ENCODE results near the gene BSND.

The BSND gene

GRCh38 chr1:54991939-54992338, 6.8 kb upstream of the BSND start:
- H3K9ac ChIP-seq (ENCODE audit: low read depth, low read length): no peak overlapping the region
- H3K27ac ChIP-seq (ENCODE audit: low read depth, low read length): no peak overlapping the region
- peaks cover 22% of the 10 kb centered on the region; the same call in 1 of the 2 replicates for H3K4me1 ChIP-seq (ENCODE audit: control insufficient read depth, insufficient read depth, low read length)
- H3K36me3 ChIP-seq (ENCODE audit: control insufficient read depth, insufficient read depth, low read length): no peaks in the 10 kb centered on the region
- H3K4me3 ChIP-seq (ENCODE audit: low read depth, low read length): no peak overlapping the region
- peaks cover 12% of the 10 kb centered on the region for H3K27me3 ChIP-seq (ENCODE audit: control insufficient read depth, insufficient read depth, low read length)
- H3K9me3 ChIP-seq (ENCODE audit: control insufficient read depth, insufficient read depth, low read length): no peaks in the 10 kb centered on the region

DNA sequence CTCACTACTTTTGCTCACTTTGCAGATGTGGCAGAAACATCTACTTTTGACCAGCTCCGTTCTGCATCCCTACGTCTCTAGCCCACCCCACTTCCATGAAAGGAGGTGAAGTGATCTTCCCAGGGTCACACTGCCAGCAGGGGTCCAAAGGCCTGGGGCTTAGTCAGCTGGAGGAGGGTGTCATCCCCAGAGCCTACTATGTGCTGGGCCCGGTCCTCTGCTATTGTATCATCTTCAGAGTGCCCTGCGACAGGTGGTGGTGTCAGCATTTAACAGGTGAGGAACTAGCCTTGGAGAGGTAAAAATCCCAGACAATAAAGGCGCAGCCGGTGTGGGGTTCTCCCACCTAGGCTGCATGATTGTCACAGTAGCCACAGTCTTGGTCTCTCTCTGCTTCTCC, 5.6 kb upstream of the BSND start:
- Histone ChIP-seq H3K27ac (ENCODE audit: low read depth, low read length) (no peak overlapping the region), H3K4me3 (ENCODE audit: low read depth, low read length) (no peak overlapping the region), H3K27me3 (ENCODE audit: control insufficient read depth, insufficient read depth, low read length) (peaks cover 24% of the 10 kb centered on the region), H3K9ac (ENCODE audit: low read depth, low read length) (no peak overlapping the region), H3K4me1 (ENCODE audit: control insufficient read depth, insufficient read depth, low read length) (peaks cover 34% of the 10 kb centered on the region), H3K36me3 (ENCODE audit: control insufficient read depth, insufficient read depth, low read length) (no peaks in the 10 kb centered on the region), H3K9me3 (ENCODE audit: control insufficient read depth, insufficient read depth, low read length) (no peaks in the 10 kb centered on the region)

DNA sequence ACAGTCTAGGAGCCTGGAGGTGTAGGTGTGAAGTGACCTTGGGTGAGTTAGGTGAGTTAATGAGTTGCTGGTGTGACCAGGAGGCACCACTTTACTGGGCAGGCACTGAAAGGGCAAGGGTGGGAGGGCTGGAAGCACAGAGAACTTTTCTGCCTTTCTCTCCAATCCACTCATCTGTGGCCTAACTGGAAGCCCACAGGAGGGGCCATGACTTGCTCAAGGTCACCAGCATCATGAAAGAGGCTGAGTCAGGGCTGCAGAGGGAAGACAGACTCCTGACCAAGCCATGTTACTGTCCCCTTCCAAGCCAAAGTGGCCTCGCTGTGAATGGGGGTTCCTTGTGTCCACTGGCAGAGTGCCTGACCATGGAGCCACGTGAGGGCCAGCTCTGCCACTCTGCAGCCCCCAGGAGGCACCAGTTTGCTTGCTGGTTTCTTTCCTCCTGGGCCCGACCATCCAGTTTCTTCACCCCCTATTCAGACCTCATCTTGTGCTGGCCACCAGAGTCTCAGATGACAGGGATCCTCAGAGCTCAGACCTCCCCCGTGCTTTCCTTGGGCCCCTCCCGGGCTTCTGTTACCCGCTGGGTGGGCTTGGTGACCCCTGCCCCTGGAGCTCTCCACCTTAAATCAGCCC, 4.3 kb upstream of the BSND start:
- H3K27ac ChIP-seq (ENCODE audit: low read depth, low read length): peak overlapping the region; percentile 25
- H3K9ac ChIP-seq (ENCODE audit: low read depth, low read length): no peak overlapping the region
- no peak overlapping the region for H3K4me3 ChIP-seq (ENCODE audit: low read depth, low read length)
- peaks cover 37% of the 10 kb centered on the region for H3K27me3 ChIP-seq (ENCODE audit: control insufficient read depth, insufficient read depth, low read length)
- H3K4me1 ChIP-seq (ENCODE audit: control insufficient read depth, insufficient read depth, low read length): peaks cover 35% of the 10 kb centered on the region
- no peaks in the 10 kb centered on the region for H3K36me3 ChIP-seq (ENCODE audit: control insufficient read depth, insufficient read depth, low read length)
- no peaks in the 10 kb centered on the region for H3K9me3 ChIP-seq (ENCODE audit: control insufficient read depth, insufficient read depth, low read length)

DNA sequence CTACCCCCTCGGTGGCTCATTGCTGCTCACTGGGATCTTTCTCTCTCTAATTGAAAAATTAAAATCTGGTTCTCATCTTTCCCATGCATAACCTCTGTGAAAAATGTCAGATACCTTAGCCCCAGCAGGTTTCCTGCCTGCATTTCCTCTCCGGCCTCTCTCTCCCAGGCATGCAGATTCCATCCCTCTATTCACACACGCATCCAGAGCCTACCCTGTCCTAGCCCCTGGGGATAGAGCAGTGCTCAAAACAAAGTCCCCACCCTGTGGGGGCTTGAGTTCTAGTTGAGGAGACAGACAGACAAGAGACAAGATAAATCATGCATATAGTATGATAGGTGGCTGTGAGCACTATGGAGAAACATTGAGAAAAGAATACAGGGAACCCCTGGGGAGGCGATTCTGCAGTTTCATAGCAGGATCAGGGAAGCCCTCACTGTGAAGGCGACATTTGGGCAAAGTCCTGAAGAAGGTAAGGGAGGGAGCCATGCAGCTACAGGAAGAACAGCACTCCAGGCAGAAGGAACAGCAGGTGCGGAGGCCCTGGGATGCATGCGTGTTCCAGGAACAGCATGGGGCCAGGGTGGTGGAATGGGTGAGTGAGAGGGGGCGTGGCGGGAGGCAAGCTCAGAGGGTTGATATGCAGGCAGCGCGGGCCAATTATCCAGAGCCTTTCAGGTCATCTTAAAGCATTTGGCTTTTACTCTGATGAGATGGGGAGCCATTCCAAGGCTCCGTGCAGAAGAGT, 3.5 kb upstream of the BSND start:
- peaks cover 44% of the 10 kb centered on the region for H3K27me3 ChIP-seq (ENCODE audit: control insufficient read depth, insufficient read depth, low read length)
- H3K9me3 ChIP-seq (ENCODE audit: control insufficient read depth, insufficient read depth, low read length): no peaks in the 10 kb centered on the region
- H3K4me3 ChIP-seq (ENCODE audit: low read depth, low read length): no peak overlapping the region
- H3K27ac ChIP-seq (ENCODE audit: low read depth, low read length): peak overlapping the region; percentile 25
- H3K4me1 ChIP-seq (ENCODE audit: control insufficient read depth, insufficient read depth, low read length): peaks cover 35% of the 10 kb centered on the region
- no peaks in the 10 kb centered on the region for H3K36me3 ChIP-seq (ENCODE audit: control insufficient read depth, insufficient read depth, low read length)
- H3K9ac ChIP-seq (ENCODE audit: low read depth, low read length): no peak overlapping the region

GRCh38 chr1:54995835-54996234, 2.9 kb upstream of the BSND start:
- H3K9me3 ChIP-seq (ENCODE audit: control insufficient read depth, insufficient read depth, low read length): no peaks in the 10 kb centered on the region

GRCh38 chr1:54996359-54996868, 2.3 kb upstream of the BSND start:
- Histone ChIP-seq H3K27me3 (ENCODE audit: control insufficient read depth, insufficient read depth, low read length) (peaks cover 54% of the 10 kb centered on the region), H3K36me3 (ENCODE audit: control insufficient read depth, insufficient read depth, low read length) (no peaks in the 10 kb centered on the region), H3K9me3 (ENCODE audit: control insufficient read depth, insufficient read depth, low read length) (no peaks in the 10 kb centered on the region), H3K4me3 (ENCODE audit: low read depth, low read length) (peak overlapping the region; percentile 62), H3K27ac (ENCODE audit: low read depth, low read length) (no peak overlapping the region), H3K4me1 (ENCODE audit: control insufficient read depth, insufficient read depth, low read length) (peaks cover 35% of the 10 kb centered on the region), H3K9ac (ENCODE audit: low read depth, low read length) (no peak overlapping the region)

More at GRCh38 chr1:54995835-54996234, 2.9 kb upstream of the BSND start:
- H3K9ac ChIP-seq (ENCODE audit: low read depth, low read length): no peak overlapping the region
- no peak overlapping the region for H3K4me3 ChIP-seq (ENCODE audit: low read depth, low read length)
- peaks cover 49% of the 10 kb centered on the region for H3K27me3 ChIP-seq (ENCODE audit: control insufficient read depth, insufficient read depth, low read length)
- H3K27ac ChIP-seq (ENCODE audit: low read depth, low read length): no peak overlapping the region
- peaks cover 35% of the 10 kb centered on the region for H3K4me1 ChIP-seq (ENCODE audit: control insufficient read depth, insufficient read depth, low read length)
- H3K36me3 ChIP-seq (ENCODE audit: control insufficient read depth, insufficient read depth, low read length): no peaks in the 10 kb centered on the region

DNA sequence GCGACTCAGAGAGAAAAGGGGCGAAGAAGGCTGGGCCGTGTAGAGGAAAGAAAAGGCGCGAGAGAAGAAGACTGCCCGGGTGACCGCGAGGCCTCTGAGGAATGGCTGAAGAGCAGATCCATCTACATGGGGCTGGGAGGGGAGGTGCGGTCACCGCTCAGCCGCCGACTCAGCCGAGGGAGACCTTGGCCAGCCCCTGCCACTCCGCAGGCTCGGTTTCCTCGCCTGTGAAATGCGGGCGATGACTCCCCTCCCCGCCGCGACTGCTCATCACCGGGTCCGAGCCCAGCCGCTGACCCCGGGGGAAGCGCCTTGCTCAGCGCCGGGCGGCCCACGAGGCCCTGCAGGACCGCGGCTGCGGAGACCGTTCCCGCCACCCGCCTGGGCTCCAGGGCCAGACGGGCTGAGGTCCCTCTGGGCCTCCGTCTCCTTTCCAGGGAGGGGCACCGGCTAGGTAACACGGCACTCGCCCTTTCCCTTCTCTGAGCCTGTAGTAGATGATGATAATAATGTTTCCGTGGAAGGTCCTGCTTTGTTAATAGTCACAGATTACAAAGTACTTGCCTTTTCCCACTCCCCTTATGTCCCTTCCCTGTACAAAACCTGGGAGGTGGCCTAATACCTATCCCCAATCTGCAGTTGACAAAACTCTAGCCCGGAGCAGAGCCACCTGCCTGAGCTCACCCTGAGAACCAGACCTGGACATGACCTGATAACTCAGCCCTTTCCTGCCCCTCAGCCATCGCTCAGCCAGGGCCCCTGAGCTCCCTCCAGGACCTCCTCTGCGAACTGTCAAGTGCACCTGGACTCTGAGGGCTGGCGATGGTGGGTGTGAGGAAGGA, 1.6 kb upstream of the BSND start:
- Histone ChIP-seq H3K27me3 (ENCODE audit: control insufficient read depth, insufficient read depth, low read length) (peaks cover 60% of the 10 kb centered on the region), H3K9ac (ENCODE audit: low read depth, low read length) (no peak overlapping the region)

GRCh38 chr1:54997711-54997986, 1.1 kb upstream of the BSND start:
- H3K9ac ChIP-seq (ENCODE audit: low read depth, low read length): no peak overlapping the region
- no peaks in the 10 kb centered on the region for H3K9me3 ChIP-seq (ENCODE audit: control insufficient read depth, insufficient read depth, low read length)

More for the DNA sequence above, 1.6 kb upstream of the BSND start:
- no peaks in the 10 kb centered on the region for H3K36me3 ChIP-seq (ENCODE audit: control insufficient read depth, insufficient read depth, low read length)
- no peak overlapping the region for H3K27ac ChIP-seq (ENCODE audit: low read depth, low read length)
- peaks cover 35% of the 10 kb centered on the region for H3K4me1 ChIP-seq (ENCODE audit: control insufficient read depth, insufficient read depth, low read length)
- H3K4me3 ChIP-seq (ENCODE audit: low read depth, low read length): peak overlapping the region; percentile 62
- H3K9me3 ChIP-seq (ENCODE audit: control insufficient read depth, insufficient read depth, low read length): no peaks in the 10 kb centered on the region

DNA sequence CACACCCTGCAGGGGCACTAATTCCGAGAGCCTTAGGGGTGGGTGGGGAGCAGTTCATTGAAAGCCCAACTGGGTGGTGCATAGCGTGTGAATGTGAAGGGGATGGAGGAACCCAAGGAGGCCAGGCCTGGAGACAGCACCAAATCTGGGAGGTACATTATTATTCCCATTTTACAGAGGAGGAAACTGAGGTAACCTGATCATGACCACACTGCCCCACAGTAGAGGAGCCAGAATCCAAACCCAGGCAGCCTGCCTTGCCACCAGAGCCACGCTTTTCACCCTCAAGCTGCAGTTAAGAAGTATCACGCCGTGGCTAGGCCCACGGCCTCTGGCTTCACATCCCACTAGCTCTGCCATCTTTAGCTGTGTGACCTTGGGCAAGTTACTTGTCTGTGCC, 633 bp upstream of the BSND start:
- H3K9ac ChIP-seq (ENCODE audit: low read depth, low read length): no peak overlapping the region
- no peaks in the 10 kb centered on the region for H3K36me3 ChIP-seq (ENCODE audit: control insufficient read depth, insufficient read depth, low read length)
- H3K9me3 ChIP-seq (ENCODE audit: control insufficient read depth, insufficient read depth, low read length): no peaks in the 10 kb centered on the region
- H3K27me3 ChIP-seq (ENCODE audit: control insufficient read depth, insufficient read depth, low read length): peaks cover 65% of the 10 kb centered on the region
- peaks cover 35% of the 10 kb centered on the region for H3K4me1 ChIP-seq (ENCODE audit: control insufficient read depth, insufficient read depth, low read length)
- no peak overlapping the region for H3K27ac ChIP-seq (ENCODE audit: low read depth, low read length)
- H3K4me3 ChIP-seq (ENCODE audit: low read depth, low read length): no peak overlapping the region

More at GRCh38 chr1:54997711-54997986, 1.1 kb upstream of the BSND start:
- no peaks in the 10 kb centered on the region for H3K36me3 ChIP-seq (ENCODE audit: control insufficient read depth, insufficient read depth, low read length)
- H3K4me1 ChIP-seq (ENCODE audit: control insufficient read depth, insufficient read depth, low read length): peaks cover 35% of the 10 kb centered on the region
- peaks cover 64% of the 10 kb centered on the region for H3K27me3 ChIP-seq (ENCODE audit: control insufficient read depth, insufficient read depth, low read length)
- H3K27ac ChIP-seq (ENCODE audit: low read depth, low read length): no peak overlapping the region
- 0 out of 2 replicates have a peak overlapping the region, but pooled peaks have one; percentile 62 for H3K4me3 ChIP-seq (ENCODE audit: low read depth, low read length)

DNA sequence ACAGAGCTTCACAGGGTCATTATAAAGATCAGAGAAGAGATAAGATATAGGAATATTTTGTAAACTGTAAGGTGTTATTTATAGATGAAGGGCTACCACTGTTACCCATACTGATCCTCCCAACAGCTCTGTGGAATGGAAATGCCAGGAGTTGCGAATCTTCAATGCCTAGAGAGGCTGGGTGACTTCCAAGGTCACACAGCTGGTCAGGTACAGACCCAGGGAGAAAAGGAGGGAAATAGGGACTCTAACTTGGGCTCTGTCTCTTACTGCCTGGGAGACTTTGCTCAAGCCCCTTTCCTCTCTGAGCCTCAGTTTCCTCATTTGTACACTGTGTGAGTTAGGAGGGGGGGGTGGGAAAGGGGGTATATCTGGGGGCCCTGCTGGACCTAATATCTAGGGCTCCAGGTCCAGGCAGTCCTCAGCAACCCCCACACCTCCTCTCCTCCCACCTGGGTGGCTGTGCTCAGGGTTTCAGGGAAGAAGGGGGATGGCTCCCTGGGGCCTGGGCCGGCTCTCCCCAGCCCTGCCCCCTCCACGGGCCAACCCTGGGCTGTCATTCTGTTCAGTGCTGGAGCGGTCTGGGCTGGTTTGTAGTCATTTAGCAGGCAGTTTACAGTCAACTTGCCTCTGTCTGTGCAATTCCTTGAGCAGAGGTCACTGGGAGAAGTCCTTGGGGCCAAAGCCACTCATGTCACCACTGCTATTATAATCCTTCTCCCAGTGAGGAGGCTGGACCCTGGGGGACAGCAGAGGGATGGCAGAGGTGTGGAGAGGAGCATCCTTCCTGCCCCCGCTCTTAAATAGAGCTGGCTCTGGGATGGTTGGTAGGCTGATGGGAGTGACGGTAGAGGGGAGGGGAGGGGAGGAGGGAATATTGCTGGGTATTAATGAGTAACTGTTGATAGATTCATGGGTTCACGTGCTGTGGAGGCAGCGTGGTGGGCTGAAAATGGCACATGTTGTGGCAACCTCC, 1.7 kb downstream of the BSND start:
- H3K9me3 ChIP-seq (ENCODE audit: control insufficient read depth, insufficient read depth, low read length): no peaks in the 10 kb centered on the region
- H3K27ac ChIP-seq (ENCODE audit: low read depth, low read length): no peak overlapping the region
- no peak overlapping the region for H3K4me3 ChIP-seq (ENCODE audit: low read depth, low read length)
- H3K36me3 ChIP-seq (ENCODE audit: control insufficient read depth, insufficient read depth, low read length): no peaks in the 10 kb centered on the region
- H3K9ac ChIP-seq (ENCODE audit: low read depth, low read length): no peak overlapping the region
- H3K27me3 ChIP-seq (ENCODE audit: control insufficient read depth, insufficient read depth, low read length): peaks cover 65% of the 10 kb centered on the region
- peaks cover 19% of the 10 kb centered on the region for H3K4me1 ChIP-seq (ENCODE audit: control insufficient read depth, insufficient read depth, low read length)
